NCI-H2107 treated with DMSO at 0.1 percent for 48 hours (cell line): ENCODE data around the gene FIBCD1.

ENCODE experiments used
- DNase-seq: peaks from one replicate; lab custom pipeline; 2025; ENCODE audit not compliant: unreplicated experiment; lab: John Stamatoyannopoulos, UW

FIBCD1 gene

DNA sequence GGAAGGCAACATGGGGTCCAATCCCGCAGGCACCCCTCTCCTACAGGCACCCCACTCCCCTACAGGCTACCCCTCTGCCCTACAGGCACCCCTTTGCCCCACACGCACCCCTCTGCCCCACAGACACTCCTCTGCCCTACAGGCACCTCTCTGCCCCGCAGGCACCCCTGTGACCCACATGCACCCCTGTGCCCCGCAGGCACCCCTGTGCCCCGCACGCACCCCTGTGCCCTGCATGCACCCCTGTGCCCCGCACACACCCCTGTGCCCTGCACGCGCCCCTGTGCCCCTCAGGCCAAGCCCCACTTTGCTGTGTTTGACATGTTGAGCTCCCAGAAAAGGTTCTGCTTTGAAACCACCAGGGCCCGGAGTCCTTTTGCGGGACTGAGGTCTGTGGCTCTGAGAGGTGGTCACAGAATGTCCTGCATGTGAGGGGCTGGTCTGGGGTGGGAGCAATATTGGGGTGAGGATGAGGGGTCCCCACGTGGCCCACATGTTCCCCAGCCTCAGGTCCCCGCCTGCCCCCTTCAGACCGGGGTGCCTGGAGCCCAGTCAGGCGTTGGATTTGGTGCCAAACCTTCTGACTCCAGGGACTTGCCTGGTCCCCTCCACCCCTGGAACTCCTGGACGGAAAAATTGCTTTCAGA, 41.8 kb downstream of the FIBCD1 start:
- no peak for DNase-seq

DNA sequence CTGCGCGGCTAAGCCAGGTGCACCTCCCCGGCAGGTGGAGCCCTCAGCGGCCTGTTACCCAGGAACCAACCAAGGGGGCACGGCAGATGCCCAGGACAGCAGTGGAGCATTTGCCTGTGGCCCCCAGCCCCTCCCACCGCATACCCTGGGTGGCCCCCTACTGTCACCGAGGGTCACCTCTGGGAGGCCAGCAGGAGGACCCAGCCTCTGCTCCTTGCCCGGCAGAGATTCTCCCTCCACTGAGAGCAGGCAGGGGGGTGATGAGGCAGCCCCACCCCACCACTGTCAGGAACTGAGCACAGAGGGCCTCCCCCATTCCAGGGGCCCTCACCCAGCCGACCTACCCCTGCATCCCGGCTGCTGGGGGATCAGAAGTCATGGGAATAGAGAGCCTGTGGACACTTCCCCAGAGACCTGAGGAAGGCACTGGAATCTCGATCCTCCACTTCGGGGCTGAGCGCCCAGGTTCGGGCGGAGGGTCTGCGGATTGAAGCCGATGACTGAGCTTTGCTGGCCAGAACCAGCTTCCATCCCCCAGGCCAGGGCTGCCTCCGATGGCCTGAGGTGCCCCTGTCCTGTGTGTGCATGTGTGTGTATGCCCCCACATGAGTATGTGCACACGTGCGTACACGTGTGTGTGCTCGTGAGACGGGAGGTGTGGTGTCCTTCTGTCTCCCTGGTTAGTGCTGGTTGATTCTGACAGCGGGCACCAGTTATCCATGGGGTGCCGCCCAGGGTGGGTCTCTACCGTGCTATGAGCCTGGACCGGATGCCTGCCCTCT, 42.6 kb downstream of the FIBCD1 start, which contains the start of gene QRFP:
Gene QRFP, minus strand, starts transcription at position 580 of the 782 bp plus-strand sequence. CDS start 2,974 bp downstream, outside the sequence.
- DNase-seq: no peak

DNA sequence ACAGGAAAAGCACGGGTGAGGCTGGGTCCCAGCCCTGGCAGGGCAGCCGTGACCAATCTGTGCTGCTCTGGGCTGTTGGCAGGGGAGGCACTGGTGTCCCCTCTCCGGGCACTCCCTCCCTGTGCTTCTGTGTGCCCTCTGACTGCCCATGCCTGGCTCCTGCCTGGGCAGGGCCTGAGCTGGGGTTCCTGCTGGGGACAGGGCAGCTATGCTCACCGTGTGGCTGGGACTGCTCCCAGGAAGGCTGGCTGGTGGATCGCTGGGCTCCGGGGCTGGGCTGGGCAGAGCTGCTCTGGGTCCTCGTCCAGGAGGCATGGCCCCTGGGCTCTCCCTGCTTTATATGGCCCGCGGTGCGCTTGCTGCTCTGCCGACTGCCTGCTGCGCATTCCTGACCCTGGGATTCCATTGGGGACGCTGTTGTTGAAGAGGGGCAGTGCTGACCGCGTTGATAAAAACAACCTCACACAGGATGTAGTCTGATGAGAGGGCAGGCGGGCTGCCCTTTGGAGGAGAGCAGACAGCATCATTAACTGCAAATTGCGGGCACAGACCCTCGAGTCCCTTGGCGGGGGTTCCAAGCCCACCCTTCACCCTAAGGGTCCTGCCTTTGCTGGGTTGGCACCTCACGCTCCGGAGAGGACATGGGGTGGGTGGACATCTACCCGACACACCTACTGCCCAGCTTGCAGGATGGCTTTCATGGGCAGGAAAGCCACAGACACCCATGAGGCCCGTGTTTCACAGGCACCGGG, 43.4 kb downstream of the FIBCD1 start:
- DNase-seq: no peak

DNA sequence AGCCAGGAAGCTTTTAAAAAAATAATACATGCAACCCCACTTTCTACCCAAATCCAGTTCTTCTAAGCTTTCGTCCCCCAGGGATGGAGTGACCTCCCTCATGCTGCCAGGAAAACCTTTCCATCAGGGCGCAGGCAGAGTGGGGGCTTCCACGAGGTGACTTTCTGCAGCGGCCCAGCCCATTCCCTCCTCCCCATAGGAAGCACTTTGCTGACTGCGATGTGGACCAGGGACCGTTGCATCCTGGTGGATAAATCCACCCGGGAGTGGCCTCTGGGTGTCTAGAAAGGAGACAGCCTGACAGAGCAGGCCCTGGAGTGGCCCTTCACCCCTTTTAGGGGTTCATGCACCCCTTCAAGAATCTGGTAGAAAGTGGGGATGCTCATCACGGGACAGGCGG, 44.0 kb downstream of the FIBCD1 start:
- DNase-seq: no peak

DNA sequence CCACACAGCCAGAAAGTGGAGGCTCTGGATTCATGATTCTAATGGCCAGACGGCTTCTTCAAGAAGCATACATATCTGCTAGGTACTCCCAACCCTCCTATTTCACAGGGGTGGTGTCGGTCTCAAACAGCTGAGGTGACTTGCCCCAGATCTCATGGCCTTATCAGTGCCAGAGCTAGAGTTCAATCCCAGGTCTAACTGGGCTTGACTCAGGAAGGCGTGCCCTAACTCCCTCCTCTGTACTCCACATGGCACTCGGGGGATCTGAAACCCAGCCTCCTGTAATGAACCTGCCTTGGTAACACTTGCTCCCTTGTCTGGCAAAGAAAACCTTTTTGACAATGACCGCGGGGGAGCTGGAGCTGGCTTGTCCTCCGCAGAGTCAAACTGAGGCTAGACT, 44.5 kb downstream of the FIBCD1 start:
- DNase-seq: no peak

DNA sequence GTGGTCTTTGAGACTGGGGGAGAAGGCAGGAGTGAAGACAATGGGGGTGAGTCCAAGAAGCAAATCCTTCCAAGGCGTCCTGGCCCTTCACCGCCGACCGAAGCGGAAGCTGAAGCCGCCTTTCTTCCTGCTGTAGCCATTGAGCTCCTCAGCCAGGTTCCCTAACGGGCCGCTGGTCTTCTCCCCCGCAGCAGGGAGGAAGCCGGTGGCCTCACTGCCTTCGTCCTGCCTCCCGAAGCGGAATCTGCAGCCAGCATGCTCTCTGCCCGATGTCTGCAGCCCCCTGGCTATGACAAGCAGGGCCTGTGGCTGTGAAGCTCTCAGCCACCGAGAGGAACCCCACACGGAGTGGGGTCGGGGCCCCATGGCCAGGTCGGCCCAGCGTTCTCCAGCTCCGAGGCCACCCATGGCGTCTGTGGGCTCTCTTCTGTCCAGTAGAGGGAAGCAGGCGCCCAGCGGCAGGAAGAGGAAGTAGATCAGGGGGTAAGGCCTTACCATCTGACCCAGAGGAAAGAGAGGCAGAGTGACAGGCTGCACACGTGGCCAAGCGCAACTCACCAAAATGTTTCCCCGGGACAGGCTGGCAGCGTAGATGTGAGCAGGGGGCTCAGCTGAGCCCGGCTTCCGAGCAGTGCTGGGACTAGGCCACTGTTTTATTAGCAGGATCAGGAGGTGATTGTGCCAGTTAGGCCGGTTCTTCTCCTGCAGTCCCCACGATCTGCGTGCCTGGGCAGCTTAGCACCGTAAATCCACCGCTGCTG, 45.5 kb downstream of the FIBCD1 start:
- no peak for DNase-seq

DNA sequence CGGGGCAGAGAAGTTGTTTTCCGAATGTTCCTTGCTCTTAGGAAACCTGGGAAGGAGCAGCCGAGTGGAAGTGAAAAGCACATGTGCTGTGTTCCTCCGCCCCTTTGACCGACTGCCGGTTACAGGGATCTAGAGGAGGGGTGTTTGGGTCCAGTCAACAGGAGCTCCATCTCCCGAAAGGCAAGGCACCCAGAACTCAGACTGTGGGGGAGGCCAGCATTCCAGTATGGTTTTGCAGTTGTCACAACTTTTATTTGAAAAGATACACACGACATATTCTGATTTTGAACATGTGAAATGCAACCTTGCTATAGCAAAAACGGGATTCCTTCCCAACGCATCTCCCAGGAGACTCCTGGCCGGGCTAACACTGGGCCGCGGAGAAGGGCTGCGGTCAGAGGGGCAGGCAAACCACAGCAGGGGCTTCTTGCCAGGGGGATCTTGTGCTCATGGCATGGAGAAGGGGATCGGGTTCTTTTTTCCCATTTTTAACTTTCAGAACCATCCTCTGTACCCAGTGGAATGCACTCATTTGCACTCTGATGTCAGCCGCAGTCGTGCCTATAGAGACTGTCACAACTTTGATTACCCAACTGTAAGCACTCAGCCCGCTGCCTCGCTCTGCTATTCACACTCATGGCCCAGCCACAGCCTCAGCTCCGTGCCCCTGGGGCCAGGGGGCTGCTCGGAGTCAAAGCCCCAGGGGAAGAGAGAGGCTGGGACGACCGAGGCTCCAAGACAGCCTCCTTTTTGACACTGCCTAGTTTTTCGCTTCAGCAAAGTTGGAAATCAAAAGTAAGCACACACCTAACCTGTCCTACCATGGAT, 46.4 kb downstream of the FIBCD1 start:
- no peak for DNase-seq

DNA sequence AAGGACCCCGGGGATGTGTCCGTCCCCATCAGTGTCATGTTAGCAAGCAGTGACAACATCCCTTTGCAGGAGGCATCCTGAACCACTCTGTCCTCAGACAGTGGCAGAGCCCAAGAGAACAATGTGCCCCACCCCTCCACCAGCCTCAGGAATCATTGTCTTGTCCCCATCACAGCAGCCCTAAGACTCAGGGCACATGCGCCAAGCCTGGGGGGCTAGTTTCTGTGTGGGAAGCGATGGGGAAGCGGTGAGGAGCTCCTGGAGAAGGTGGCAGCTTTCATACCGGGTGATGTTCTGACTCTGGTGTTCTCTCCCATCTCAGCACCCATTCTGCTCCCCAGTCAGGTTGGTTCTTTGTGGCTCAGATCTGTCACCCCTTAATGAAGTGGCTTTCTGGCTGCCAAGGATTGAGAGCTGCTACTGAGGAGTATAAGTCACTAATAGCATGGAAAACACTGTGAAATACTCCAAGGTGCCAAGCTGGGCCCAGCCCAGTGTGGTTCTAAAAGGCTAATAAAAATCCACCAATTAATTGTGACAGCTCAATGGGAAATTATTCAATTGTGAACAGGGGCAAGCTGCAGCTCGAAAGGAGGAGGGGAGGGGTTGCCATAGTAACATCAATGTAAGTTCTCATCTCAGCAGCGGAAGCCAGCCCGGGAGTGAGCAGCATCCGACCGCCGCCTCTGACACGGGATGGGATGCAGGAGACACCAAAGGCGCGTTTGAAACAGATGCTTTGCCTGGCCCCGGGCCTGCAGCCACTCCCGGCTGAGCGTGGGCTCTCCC, 47.2 kb downstream of the FIBCD1 start:
- DNase-seq: no peak

DNA sequence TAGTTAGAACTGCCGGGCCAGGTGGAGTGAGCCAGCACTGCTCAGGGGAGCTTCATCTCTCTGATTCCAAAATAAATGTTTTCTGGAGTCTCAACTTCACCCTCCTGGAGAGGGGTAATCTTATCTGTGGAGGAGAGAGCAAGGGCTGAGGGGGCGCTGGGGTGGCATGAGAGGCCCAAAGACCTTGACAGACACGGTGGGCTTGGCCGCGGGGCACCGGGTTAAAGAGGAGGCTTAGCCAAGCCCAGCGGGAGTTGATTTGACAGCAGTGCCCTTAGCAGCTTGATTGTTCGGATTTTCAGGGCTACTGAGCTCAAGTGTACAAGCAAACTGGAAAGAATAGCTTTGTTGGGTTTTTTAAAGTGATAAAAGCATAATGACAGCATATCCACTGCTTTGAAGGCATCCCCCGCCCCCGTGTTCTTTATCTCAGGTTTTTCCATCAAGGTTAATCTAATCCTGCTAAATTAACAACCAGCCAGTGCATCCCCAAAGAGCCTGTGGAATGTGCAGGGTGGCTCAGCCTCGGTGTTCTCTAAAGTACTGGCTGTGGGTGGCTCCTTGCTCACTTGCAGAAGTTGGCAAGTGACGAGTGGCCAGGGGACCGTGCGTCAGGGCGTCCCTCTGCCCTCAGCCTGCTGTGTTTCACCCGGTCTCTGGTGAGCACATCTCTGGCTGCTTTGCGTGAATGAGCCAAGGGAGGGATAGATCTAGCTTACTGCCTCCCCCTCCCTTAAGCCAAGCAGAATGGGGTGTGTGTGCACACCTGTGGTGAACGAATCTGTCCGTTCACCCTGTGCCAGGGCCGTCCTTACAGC, 48.0 kb downstream of the FIBCD1 start:
- no peak for DNase-seq

DNA sequence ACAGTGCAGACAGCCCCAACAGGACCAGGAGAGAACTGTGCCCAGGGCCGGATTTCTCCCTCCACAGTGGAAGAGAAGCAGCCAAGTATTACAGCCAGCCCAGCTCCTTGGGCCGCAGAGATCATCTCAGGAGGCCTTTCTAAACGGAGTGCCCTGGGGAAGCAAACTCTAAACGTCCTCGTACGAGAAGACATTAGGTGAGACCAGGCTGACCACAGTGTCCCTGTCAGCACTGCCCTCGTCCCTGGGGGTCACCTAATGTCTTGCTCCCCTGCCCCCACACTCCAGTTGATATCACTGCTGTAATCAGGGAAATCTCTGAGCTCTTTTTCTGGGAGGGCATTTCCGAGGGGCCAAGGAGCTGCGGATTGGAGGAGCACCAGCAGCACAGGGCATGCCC, 48.9 kb downstream of the FIBCD1 start:
- DNase-seq: no peak

DNA sequence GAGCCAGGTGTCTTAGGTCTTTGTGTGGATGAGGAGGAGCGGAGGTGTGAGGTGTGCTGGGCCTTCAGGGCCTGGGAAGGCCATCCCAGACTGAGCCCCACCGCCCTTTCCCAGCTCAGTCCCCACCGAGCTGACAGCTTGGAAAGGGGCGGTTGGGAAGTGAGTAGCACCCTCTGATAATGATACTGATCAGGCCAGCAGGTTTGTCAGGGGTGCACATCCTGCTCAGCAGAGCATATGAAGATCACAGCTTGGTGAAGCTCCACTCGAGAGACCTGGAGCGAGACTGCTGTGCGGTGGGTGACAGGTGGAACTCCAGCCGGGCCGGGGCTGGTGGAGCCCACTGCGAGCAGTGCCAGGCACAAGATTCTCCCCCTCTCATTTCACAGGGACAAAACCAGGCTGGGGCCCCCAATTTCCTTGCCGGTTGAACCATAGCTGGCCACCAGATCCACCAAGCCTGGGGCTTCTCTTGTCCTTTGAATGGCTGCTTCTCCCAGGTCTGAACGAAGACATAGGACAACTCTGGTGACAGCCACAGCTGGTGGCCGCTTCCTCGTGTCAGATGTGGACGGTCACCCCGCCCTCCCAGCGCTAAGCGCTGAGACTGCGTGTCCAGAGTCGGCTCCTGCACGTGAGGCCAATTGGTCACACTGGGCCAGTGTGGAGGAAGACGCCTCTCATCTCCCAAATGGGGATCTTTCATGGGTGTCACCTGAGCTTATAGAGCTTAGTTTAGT, 50.7 kb downstream of the FIBCD1 start:
- DNase-seq: no peak

DNA sequence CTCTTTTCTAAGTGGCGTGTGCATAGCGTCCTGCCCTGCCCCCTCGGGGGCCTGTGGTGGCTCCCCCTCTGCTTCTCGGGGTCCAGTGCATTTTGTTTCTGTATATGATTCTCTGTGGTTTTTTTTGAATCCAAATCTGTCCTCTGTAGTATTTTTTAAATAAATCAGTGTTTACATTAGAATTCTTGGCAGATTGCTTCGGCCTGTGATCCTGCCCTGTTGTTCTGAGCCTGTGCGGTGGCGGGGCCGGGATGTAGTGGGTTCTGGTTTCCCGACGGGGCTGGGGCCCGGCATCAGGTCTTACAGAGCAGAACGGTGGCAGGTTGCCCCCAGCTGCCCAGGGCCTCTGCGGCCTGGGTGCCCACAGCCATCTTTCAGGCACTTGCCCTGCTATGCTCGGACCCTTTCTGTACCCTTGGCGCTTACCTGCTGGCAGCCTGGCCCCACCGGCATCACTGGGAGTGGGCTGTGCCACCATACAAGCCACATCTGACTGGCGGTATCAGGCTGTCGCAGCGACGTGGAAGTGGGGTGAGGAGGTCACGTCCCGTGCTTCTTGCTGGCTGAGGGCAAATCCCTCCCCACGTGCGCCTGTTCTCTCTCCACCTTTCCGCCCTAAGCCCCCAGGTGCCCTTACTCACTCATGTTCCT, 51.4 kb downstream of the FIBCD1 start:
- DNase-seq: no peak

DNA sequence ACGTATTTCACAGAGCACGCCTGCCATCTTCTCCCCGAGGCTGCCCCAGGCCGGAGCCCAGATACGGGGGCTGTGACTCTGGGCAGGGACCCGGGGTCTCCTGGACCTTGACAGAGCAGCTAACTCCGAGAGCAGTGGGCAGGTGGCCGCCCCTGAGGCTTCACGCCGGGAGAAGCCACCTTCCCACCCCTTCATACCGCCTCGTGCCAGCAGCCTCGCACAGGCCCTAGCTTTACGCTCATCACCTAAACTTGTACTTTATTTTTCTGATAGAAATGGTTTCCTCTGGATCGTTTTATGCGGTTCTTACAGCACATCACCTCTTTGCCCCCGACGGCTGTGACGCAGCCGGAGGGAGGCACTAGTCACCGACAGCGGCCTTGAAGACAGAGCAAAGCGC, 52.1 kb downstream of the FIBCD1 start:
- DNase-seq: no peak

DNA sequence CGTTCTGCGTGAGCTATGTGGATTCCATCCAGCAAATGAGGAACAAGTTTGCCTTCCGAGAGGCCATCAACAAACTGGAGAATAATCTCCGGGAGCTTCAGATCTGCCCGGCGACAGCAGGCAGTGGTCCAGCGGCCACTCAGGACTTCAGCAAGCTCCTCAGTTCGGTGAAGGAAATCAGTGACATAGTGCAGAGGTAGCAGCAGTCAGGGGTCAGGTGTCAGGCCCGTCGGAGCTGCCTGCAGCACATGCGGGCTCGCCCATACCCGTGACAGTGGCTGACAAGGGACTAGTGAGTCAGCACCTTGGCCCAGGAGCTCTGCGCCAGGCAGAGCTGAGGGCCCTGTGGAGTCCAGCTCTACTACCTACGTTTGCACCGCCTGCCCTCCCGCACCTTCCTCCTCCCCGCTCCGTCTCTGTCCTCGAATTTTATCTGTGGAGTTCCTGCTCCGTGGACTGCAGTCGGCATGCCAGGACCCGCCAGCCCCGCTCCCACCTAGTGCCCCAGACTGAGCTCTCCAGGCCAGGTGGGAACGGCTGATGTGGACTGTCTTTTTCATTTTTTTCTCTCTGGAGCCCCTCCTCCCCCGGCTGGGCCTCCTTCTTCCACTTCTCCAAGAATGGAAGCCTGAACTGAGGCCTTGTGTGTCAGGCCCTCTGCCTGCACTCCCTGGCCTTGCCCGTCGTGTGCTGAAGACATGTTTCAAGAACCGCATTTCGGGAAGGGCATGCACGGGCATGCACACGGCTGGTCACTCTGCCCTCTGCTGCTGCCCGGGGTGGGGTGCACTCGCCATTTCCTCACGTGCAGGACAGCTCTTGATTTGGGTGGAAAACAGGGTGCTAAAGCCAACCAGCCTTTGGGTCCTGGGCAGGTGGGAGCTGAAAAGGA, 53.3 kb downstream of the FIBCD1 start:
- DNase-seq: no peak

DNA sequence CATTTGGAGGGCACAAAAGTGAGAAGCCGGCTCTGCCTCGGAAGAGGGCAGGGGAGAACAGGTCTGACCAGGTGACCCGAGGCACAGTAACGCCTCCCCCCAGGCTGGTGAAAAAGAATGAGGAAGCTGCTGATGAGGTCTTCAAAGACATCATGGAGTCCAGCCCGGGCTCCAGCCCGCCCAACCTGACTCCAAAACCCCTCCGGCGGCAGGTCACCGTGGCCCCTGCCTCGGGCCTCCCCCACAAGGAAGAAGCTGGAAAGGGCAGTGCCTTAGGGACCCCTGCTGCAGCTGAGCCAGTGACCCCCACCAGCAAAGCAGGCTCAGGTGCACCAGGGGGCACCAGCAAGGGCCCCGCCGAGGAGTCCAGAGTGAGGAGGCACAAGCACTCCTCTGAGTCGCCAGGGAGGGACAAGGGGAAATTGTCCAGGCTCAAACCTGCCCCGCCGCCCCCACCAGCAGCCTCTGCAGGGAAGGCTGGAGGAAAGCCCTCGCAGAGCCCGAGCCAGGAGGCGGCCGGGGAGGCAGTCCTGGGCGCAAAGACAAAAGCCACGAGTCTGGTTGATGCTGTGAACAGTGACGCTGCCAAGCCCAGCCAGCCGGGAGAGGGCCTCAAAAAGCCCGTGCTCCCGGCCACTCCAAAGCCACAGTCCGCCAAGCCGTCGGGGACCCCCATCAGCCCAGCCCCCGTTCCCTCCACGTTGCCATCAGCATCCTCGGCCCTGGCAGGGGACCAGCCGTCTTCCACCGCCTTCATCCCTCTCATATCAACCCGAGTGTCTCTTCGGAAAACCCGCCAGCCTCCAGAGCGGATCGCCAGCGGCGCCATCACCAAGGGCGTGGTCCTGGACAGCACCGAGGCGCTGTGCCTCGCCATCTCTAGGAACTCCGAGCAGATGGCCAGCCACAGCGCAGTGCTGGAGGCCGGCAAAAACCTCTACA, 54.2 kb downstream of the FIBCD1 start:
- DNase-seq: no peak
